PC-3 (cell line): Measurements from ENCODE around the gene UBAP2.

Experiments used
- EZH2 ChIP-seq: fragments of 300-600 bp; sonication (generic); IDR thresholded peaks from one replicate; pipeline ENCODE4 v1.6.1; 2017; ENCODE audit warnings: antibody characterized with exemption, mild to moderate bottlenecking, low read length; ENCODE audit not compliant: unreplicated experiment
- TF ChIP-seq, protein P1 (sequence below): fragments of 300-600 bp; sonication (generic); conservative IDR thresholded peaks from 2 replicates; pipeline ENCODE4 v1.5.1; 2017; ENCODE audit warnings: antibody characterized with exemption, low read depth, mild to moderate bottlenecking, low read length

DNA sequence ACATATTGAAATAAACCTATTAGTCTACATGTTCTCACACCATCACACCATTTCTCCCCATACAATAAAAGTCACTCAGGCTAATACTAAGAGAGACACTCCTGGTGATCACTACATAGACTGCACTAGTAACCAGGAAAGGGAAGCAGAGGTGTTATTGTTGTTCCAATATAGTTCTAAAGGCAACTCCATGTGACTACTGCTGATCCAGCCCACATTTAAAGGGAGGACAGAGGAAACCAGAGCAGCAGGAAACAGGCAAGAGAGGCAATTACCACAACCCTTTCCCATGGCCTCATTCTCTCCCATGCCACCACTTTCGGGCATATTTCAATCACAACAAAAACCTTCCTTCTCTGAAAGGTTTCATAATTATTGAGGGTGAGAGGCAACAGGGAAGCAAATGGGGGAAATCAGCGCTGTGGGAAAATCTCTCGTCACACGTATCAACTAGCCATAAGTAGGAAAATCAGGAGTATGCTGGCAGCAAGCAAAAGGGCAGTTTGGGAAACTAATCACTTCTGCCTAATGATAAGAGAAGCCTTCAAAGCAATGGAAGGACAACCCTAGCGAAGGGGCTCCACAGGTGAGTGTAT is 1.8 kb downstream of the UBAP2 start:
- TF ChIP-seq, protein P1, sequence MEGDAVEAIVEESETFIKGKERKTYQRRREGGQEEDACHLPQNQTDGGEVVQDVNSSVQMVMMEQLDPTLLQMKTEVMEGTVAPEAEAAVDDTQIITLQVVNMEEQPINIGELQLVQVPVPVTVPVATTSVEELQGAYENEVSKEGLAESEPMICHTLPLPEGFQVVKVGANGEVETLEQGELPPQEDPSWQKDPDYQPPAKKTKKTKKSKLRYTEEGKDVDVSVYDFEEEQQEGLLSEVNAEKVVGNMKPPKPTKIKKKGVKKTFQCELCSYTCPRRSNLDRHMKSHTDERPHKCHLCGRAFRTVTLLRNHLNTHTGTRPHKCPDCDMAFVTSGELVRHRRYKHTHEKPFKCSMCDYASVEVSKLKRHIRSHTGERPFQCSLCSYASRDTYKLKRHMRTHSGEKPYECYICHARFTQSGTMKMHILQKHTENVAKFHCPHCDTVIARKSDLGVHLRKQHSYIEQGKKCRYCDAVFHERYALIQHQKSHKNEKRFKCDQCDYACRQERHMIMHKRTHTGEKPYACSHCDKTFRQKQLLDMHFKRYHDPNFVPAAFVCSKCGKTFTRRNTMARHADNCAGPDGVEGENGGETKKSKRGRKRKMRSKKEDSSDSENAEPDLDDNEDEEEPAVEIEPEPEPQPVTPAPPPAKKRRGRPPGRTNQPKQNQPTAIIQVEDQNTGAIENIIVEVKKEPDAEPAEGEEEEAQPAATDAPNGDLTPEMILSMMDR: no peak
- no peak for TF ChIP-seq EZH2
